ENCODE measurements around the gene SLC1A6.
"Not testable (repeated sequence)": the region's sequence is repeated elsewhere in the genome, so short reads cannot be mapped to it uniquely, and the experiment has no call there.

SLC1A6 gene

DNA sequence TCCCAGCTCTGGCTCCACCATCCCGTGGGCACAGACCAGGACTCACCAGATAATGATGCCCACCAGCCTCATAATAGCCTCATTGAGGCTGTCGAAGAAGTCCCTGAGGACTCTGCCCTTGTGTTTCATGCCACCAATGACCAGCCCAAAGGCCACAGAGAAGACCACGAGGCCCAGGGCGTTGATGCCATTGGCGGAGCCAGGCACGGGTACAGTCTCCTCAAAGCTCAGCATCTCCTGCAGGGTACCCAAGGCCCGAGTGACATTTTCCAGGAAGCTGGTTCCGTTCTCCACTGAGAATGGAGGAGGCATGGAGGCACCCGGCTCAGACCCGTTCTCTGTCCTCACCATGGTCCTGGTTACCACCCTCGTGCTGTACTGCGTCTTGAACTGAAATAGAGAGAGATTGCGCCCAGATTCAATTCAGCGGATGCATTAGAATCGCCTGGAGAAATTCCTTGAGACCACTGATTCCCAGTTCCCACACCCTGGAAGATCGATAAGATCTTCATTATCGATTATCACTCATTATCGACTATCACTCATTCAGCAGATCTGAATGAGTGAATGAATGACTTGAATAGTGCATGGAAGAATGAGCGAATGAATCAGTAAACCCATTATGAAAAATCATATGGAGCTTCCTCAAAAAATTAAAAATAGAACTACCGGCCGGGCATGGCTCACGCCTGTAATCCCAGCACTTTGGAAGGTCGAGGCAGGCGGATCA, 17.5 kb downstream of the SLC1A6 start:
- FAIRE-seq, result no peak
- DNase-seq (ENCODE audit: insufficient read length, low spot score), result no peak

DNA sequence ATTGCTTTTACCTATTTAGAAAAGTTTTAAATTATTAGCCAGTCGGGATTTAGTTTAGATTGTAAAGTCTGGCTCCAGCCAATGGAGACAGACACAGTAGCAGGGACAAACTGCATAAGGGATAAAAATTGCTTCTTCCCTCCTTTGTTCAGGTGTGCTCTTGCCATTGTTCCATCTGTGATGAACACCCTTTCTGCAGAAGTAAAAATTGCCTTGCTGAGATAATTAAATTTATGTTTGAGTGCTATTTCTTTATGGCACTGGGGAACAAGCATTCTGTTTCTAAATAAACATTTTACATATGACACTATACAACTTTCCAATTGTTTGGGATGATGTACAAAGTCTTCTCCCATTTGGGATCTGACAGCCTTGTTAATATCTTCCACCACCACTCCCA, 20.4 kb downstream of the SLC1A6 start:
- FAIRE-seq, result no peak
- DNase-seq (ENCODE audit: insufficient read length, low spot score), result no peak

DNA sequence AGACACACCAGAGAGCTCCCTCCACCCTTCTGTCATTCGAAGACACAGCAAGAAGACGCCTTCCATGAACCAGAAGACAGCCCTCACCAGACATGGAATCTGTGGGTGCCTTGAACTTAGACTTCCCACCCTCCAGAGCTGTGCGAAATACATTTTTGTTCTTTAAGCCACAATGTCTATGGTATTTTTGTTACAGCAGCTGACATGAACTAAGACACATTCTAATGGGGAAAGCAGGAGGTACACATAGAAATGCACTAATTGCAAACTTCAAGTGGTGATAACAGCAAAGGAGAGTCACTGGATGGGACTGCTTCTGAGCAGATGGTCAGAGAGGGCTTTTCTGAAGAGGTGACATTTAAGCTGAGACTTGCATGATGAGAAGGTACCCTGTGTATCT, 22.2 kb downstream of the SLC1A6 start:
- DNase-seq (ENCODE audit: insufficient read length, low spot score) (no peak), FAIRE-seq (no peak)

DNA sequence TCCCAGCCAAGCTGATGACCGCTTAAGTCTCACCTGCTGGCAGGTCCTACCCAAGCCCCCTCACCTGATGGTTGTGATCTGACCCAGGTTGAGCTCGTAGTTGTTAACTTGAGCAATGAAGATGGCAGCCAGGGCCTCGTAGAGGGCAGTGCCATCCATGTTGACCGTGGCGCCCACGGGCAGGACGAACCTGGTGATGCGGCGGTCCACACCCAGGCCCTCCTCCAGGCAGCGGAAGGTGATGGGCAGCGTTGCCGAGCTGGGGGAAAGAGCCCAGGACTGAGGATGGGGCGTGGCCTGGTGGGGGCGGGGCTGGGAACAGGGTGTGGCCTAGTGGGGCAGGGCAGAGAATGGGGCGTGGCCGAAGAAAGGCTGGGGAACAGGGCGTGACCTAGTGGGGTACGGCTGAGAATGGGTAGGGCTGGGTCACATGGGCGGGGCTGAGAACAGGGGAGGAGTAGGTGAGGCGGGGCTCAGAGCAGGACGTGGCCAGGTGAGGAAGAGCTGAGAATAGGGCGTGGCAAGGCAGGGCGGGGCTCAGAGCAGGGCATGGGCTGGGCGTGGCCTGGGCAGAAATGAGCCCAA, 25.5 kb downstream of the SLC1A6 start:
- DNase-seq (ENCODE audit: insufficient read length, low spot score) (no peak), FAIRE-seq (no peak)

DNA sequence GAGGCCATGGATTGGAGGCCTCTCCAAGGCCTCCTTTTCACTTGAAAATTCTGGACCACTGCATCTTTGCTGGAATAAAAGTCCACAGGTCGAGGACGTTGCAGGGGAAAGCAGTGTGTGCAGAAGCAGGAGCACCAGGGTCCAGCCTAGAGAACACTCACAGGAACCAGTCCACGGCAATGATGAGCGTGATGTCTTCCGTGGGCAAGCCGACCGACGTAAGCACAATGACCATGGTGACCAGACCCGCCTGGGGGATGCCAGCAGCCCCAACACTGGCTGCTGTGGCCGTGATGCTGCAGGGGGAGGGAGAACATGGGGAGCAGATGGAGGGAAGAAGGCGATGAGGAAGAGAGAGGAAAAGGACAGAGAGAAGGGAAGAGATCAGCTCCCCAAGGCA, 26.9 kb downstream of the SLC1A6 start:
- DNase-seq (ENCODE audit: insufficient read length, low spot score), result no peak
- FAIRE-seq, result no peak

DNA sequence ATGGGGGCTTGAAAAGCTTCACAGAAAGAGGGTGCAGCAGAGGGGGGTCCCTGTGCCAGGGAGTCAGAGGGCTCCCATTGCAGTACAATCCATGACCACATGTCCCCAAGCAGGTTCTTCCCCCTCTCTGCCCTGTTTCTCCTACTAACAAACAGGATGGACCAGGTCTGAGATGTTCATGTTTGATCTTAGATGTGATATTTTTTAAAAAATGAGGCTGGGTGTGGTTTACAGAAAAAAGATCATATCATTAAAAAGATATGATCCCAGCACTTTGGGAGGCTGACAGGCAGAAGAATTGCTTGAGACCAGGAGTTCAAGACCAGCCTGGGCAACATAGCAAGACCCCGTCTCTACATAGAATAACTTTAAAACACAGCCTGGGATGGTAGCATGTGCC, 29.2 kb downstream of the SLC1A6 start:
- FAIRE-seq (no peak), DNase-seq (ENCODE audit: insufficient read length, low spot score) (no peak)

DNA sequence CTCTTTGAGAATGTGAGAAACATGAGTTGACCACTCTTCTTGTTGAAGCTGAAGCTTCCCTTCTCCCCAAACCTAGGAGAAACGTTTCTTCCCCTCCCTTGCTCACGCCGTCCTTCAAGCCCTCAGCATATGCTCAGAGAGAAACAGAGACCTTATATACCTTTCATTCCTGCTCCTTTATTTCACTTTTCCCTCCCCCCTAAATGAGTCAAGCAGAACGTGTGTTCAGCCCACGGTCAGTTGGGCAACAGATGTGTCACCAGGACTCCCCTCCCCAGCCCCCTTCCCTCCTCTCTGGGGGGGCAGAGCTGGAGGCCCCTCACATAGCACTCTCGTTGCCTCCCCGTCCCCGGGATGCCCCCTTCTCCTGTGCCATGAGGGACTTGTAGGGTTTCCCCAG, 29.8 kb downstream of the SLC1A6 start:
- FAIRE-seq (no peak), DNase-seq (ENCODE audit: insufficient read length, low spot score) (no peak)

DNA sequence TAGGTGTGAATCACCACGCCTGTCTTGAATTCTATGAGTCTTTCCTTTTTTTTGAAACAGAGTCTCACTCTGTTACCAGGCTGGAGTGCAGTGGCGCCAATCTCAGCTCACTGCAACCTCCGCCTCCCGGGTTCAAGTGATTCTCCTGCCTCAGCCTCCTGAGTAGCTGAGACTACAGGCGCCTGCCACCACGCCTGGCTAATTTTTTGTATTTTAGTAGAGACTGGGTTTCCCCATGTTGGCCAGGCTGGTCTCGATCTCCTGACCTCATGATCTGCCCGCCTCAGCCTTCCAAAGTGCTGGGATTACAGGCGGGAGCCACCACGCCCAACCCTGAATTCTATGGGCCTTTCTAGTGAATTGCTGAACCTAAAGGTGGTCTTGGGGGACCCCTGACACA, 30.3 kb downstream of the SLC1A6 start:
- DNase-seq (ENCODE audit: insufficient read length, low spot score); FAIRE-seq: not testable (repeated sequence)

DNA sequence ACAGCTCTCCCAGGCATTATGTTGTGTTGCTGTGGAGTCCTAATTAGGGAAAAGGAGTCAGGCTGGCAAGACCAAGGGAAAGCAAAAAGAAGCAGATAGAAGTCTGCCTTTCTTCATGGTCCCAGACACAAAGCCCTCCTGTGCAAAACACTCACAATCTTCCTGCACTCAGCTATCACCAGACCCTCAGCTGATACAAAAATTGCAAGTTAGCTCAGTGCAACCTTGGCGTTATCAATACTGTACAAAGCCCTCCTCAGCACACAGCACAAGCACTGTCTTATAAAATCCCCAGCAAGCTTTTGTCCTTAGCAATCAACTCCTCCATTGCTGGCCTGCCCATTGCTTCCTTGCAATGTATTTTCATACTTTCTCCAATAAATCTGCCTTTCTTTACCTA, 35.2 kb downstream of the SLC1A6 start:
- FAIRE-seq, result no peak
- no peak for DNase-seq (ENCODE audit: insufficient read length, low spot score)

DNA sequence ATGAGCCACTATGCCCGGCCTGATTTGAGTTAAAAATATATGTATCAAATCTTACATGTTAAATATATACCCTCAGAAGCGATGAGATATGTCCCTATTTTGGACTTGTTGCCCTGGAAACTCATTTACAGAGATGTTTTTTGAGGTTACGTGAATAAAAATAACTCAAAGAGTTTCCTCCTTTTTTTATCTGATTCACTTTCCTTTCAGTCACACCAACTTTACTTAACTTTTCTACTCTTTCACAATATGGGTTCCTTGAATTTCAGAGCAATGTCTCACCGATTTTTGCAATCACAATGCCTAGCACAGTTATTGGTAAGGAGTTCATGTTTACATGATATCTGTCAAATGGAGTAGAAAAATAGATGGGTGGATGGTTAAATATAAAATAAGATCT, 36.1 kb downstream of the SLC1A6 start:
- FAIRE-seq, result no peak
- DNase-seq (ENCODE audit: insufficient read length, low spot score), result no peak

DNA sequence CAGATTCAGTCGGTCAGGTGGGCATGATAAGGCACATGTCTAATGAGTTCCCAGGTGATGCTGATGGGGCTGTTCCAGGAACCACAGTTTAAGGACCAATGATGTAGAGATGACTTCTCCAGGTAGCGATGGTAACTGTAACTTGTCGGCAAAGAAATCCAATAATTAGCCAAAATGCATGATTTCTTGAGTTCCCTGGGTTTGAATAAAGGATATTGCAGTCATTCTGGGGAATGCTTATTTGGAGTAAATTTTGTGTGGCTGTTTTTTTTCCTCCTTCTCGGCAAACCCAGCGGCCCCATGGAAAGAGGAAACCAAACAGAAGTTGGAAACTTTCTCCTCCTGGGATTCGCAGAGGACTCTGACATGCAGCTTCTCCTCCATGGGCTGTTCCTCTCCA, 38.5 kb downstream of the SLC1A6 start, which contains the start of gene OR7C2:
OR7C2 (plus strand) TSS at position 301 of the 400 bp plus-strand sequence; CDS start at position 301, 0 bp downstream.
- DNase-seq (ENCODE audit: insufficient read length, low spot score) (no peak), FAIRE-seq (no peak)

DNA sequence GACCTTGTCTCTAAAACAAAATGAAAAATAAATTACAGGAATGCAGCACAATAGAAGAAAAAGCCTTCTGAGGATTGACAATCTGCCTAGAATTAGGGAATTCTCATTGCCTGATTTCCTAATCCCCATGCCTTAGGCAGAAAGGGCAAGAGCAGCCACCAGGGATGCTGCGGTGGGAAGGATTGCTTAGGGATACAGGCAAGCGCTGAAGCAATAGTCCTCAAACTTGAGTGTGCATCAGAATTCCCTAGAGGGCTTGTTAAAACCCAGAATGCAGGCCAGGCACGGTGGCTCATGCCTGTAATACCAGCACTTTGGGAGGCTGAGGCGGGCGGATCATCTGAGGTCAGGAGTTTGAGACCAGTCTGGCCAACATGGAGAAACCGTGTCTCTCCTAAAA, 39.4 kb downstream of the SLC1A6 start:
- DNase-seq (ENCODE audit: insufficient read length, low spot score) (no peak), FAIRE-seq (no peak)

DNA sequence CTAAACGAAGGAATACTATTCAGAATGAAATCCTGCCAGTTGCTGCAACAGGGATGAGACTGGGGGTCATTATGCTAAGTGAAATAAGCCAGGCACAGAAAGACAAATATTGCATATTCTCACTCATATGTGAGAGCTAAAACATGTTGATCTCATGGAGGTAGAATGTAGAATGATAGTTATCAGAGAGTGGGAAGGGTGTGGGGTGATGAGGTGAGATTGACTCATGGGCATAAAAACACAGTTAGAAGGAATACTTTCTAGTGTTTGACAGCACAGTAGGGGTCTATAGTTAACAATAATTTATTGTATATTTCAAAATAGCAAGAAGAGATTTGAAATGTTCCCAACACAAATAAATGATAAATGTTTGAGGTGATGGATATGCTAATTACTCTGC, 46.2 kb downstream of the SLC1A6 start:
- FAIRE-seq, result no peak
- no peak for DNase-seq (ENCODE audit: insufficient read length, low spot score)

DNA sequence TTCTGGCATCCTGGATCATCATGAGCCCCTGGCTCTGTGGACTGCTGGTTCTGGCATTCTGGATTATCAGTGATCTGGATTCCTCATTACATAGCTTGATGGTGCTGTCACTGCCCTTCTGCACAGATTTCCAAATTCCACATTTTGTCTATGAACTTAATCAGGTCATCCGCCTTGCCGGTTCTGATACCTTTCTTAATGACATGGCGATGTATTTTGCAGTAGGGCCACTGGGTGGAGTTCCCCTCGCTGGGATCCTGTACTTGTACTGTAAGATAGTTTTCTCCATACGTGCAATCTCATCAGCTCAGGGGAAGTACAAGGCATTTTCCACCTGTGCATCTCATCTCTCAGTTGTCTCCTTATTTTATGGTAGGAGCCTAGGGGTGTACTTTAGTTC, 62.8 kb downstream of the SLC1A6 start:
- no peak for FAIRE-seq
- DNase-seq (ENCODE audit: insufficient read length, low spot score), result no peak

DNA sequence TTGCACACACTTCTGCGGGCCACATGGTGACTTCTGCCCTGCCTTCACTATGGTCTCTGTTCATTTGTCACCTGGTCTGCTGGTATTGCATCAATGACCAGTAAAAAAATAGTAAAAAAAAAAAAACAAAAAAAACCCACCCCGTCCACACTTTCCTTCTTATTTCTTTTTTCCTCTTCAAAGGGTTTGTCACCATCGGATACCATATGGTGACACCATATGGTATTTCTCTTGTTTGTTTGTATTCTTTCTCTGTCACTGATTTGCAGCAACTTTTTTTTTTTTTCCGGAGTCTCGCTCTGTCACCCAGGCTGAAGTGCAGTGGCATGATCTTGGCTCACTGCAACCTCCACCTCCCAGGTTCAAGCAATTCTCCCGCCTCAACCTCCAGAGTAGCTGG, 64.5 kb downstream of the SLC1A6 start:
- DNase-seq (ENCODE audit: insufficient read length, low spot score) (no peak), FAIRE-seq (no peak)

DNA sequence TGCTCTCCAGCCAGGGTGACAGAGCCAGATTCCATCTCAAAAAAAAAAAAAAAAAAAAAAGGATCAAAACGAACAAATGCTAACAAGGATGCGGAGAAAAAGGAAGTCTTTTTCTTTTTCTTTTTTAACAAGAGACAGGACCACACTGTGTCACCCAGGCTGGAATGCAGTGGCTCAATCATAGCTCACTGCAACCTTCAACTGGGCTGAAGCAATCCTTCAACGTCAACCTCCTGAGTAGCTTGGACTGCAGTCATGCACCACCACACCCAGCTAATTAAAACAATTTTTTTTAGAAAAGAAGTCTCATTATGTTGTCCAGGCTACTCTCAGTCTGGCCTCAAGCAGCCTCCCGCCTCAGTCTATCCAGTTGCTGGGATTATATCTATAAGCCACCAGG, 73.0 kb downstream of the SLC1A6 start:
- DNase-seq (ENCODE audit: insufficient read length, low spot score), result no peak
- no peak for FAIRE-seq

DNA sequence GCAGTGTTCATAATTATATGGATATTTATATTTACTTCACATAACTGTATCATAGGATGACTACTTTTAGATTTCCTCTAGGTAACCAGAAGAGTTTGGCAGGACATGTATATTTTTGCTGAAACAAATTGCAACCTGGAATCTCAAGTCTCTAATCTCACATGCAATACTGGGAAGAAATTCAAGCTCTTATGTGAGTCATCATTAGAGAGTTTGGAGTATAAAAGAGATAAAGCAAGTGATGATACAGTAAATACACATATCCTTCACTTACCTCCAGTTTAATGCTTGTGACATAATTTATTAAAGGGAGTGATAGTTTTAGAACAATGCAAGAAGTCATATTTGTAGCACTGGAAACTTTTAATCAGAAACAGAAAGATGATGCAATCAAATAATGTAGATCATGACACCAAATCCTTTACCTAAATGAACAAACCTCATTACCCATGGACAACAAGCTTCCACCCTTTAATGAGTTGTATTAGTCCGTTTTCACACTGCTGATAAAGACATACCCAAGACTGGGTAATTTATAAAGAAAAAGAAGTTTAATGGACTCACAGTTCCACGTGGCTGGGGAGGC, 77.9 kb downstream of the SLC1A6 start:
- DNase-seq (ENCODE audit: insufficient read length, low spot score), result no peak
- no peak for FAIRE-seq

All from HTR-8/SVneo (cell line).